Gastrocnemius medialis (tissue), 4 donors: ENCODE results near the gene NR1H3. TPM values are rescaled to one million over a fixed set of nuclear protein-coding genes. Genes with fewer than 3 reads are reported as not detected.

Source experiments
- ATAC-seq, 2 donors: fragments of 150-250 bp; one replicate each; pipeline ENCODE4 v1.9.1; 2016
- DNase-seq, 2 donors: peaks; one replicate each; pipeline ENCODE4 v3.0.0-alpha.2; 2019
- H3K27ac ChIP-seq, 4 donors: fragments of 200-600 bp; sonication (generic); 1 replicate in 1 of 4; 2 replicates in 3 of 4; pipeline ENCODE4 v1.5.1; 2016 to 2018; ENCODE audit warnings: mild to moderate bottlenecking in 2 of 4, moderate library complexity in 1 of 4
- H3K27me3 ChIP-seq, 3 donors: fragments of 200-600 bp; sonication (generic) in 2 of 3; 1 replicate in 1 of 3; 2 replicates in 2 of 3; pipeline versions ENCODE4 v1.5.1 to v1.6.0; 2016 to 2019; ENCODE audit warnings: mild to moderate bottlenecking in 1 of 3, moderate library complexity in 1 of 3
- H3K36me3 ChIP-seq, 2 donors: fragments of 200-600 bp; sonication (generic) in 1 of 2; one replicate each; pipeline ENCODE4 v1.5.1; 2017 to 2018
- H3K4me1 ChIP-seq, 2 donors: fragments of 200-600 bp; sonication (generic) in 1 of 2; one replicate each; pipeline ENCODE4 v1.5.1; 2016 to 2017; ENCODE audit warnings: mild to moderate bottlenecking in 2 of 2
- H3K4me3 ChIP-seq, 4 donors: fragments of 200-600 bp; sonication (generic) in 3 of 4; 1 replicate in 1 of 4; 2 replicates in 3 of 4; pipeline ENCODE4 v1.5.1; 2016 to 2019; ENCODE audit warnings: mild to moderate bottlenecking in 2 of 4
- H3K9me3 ChIP-seq, 3 donors: fragments of 200-600 bp; sonication (generic) in 2 of 3; 1 replicate in 1 of 3; 2 replicates in 2 of 3; pipeline ENCODE4 v1.5.1; 2016 to 2019
- CTCF ChIP-seq, 5 experiments: fragments of 450-650 bp in 3 of 5; fragments of 200-600 bp in 2 of 5; sonication (generic) in 2 of 5; IDR thresholded peaks in 4 of 5; conservative IDR thresholded peaks in 1 of 5; 1 replicate in 4 of 5; 2 replicates in 1 of 5; pipeline ENCODE4 v1.5.1; 2016 to 2019; ENCODE audit warnings: antibody characterized with exemption in 5 of 5, mild to moderate bottlenecking in 3 of 5, moderate library complexity in 3 of 5
- POLR2A ChIP-seq, 2 donors: fragments of 450-650 bp; IDR thresholded peaks; one replicate each; pipeline ENCODE4 v1.6.1; 2017; ENCODE audit warnings: antibody characterized with exemption in 2 of 2, mild to moderate bottlenecking in 2 of 2, moderate library complexity in 2 of 2
- in situ Hi-C, 4 donors: fragments of 200-750 bp; cut with MboI; loops; one replicate each; pipeline versions ENCODE4 v1.15.0 to v1.8.0; 2017; ENCODE audit warnings: low sequenced_read_pairs in 4 of 4
- intact Hi-C: fragments of 100-400 bp; cut with DNase I; formaldehyde crosslinking; loops from one replicate; pipeline ENCODE4 v1.15.1; 2023; ENCODE audit warnings: low total_unique reads
- total RNA-seq, 4 donors: library from RNA; depleted of rRNA; stranded (reverse); fragments of >200 nt; gene quantifications; one replicate each; pipeline versions ENCODE4 v1.1.0 to v1.2.3, GENCODE V29; 2016

NR1H3 gene
- total RNA-seq, 4 donors from 2014 or later, result 7.9 to 16.3 (median 12.1) TPM

GRCh38 chr11:47239852-47240251, 17.9 kb upstream of the NR1H3 start:
- no peak for TF ChIP-seq CTCF (IDR thresholded peaks at IDR 0.05 in 4 of 5, conservative IDR thresholded peaks at IDR 0.05 in 1 of 5)
- no peak for TF ChIP-seq POLR2A (IDR thresholded peaks at IDR 0.05)
- ATAC-seq, result no peak
- in situ Hi-C loops (loop anchor here in 2 of 4 donors (25.0 kb wide), 1 partner anchor 122 kb away; the partner anchor contains the start of gene MYBPC3 (in 2 of the 2)), intact Hi-C loops (loop anchor here (10.0 kb wide), 1 partner anchor 325 kb away; the partner anchor contains the start of gene LRP4)
- Histone ChIP-seq H3K27ac (peak overlapping the region; percentile 13 to 61 (median 39)), H3K9me3 (no peaks in the 10 kb centered on the region), H3K27me3 (no peaks in the 10 kb centered on the region), H3K4me3 (no peak overlapping the region), H3K36me3 (peaks cover 0 to 68% of the 10 kb centered on the region in 2 donors), H3K4me1 (no peaks in the 10 kb centered on the region)
- DNase-seq, result no peak

GRCh38 chr11:47241841-47242301, 15.9 kb upstream of the NR1H3 start:
- in situ Hi-C loops (loop anchor here in 2 of 4 donors (25.0 kb wide), 1 partner anchor 120 kb away; the partner anchor contains the start of gene MYBPC3 (in 2 of the 2)), intact Hi-C loops (loop anchor here (10.0 kb wide), 1 partner anchor 327 kb away; the partner anchor contains the start of gene LRP4)
- H3K4me1 ChIP-seq, result peaks cover 0 to under 1% of the 10 kb centered on the region in 2 donors
- no peak for TF ChIP-seq POLR2A (IDR thresholded peaks at IDR 0.05)
- no peak for TF ChIP-seq CTCF (IDR thresholded peaks at IDR 0.05 in 4 of 5, conservative IDR thresholded peaks at IDR 0.05 in 1 of 5)
- peaks cover 0 to 85% of the 10 kb centered on the region in 2 donors for H3K36me3 ChIP-seq
- no peaks in the 10 kb centered on the region for H3K27me3 ChIP-seq
- ATAC-seq (no peak), DNase-seq (no peak)
- no peaks in the 10 kb centered on the region for H3K9me3 ChIP-seq
- no peak overlapping the region for H3K27ac ChIP-seq
- no peak overlapping the region for H3K4me3 ChIP-seq

GRCh38 chr11:47242596-47243192, 15.1 kb upstream of the NR1H3 start:
- TF ChIP-seq CTCF (IDR thresholded peaks at IDR 0.05 in 4 of 5, conservative IDR thresholded peaks at IDR 0.05 in 1 of 5) (no peak), POLR2A (IDR thresholded peaks at IDR 0.05) (no peak)
- H3K4me3 ChIP-seq, result no peak overlapping the region
- ATAC-seq, result no peak
- H3K27me3 ChIP-seq, result no peaks in the 10 kb centered on the region
- peaks cover 5 to 9% of the 10 kb centered on the region in 2 donors for H3K4me1 ChIP-seq
- in situ Hi-C loops (loop anchor here in 2 of 4 donors (25.0 kb wide), 1 partner anchor 120 kb away; the partner anchor contains the start of gene MYBPC3 (in 2 of the 2)), intact Hi-C loops (loop anchor here (10.0 kb wide), 1 partner anchor 328 kb away; the partner anchor contains the start of gene LRP4)
- H3K27ac ChIP-seq, result no peak overlapping the region
- DNase-seq, result no peak
- peaks cover 0 to 85% of the 10 kb centered on the region in 2 donors for H3K36me3 ChIP-seq
- no peaks in the 10 kb centered on the region for H3K9me3 ChIP-seq

- no peak for TF ChIP-seq CTCF (IDR thresholded peaks at IDR 0.05 in 4 of 5, conservative IDR thresholded peaks at IDR 0.05 in 1 of 5)
- TF ChIP-seq POLR2A (IDR thresholded peaks at IDR 0.05), result no peak
- DNase-seq (no peak), ATAC-seq (no peak)
- intact Hi-C loops (loop anchor here (10.0 kb wide), 1 partner anchor 329 kb away; the partner anchor contains the start of gene LRP4), in situ Hi-C loops (loop anchor here in 2 of 4 donors (25.0 kb wide), 1 partner anchor 119 kb away; the partner anchor contains the start of gene MYBPC3 (in 2 of the 2))
- H3K9me3 ChIP-seq, result no peaks in the 10 kb centered on the region
- H3K36me3 ChIP-seq, result peaks cover 0 to 80% of the 10 kb centered on the region in 2 donors
- no peak overlapping the region for H3K27ac ChIP-seq
- peaks cover 9 to 16% of the 10 kb centered on the region in 2 donors for H3K4me1 ChIP-seq
- no peaks in the 10 kb centered on the region for H3K27me3 ChIP-seq
- no peak overlapping the region for H3K4me3 ChIP-seq
These were observed 14.3 kb upstream of the NR1H3 start for GRCh38 chr11:47243454-47243853.
